ENCODE results near the gene NRARP. TPM values are rescaled to one million over a fixed set of nuclear protein-coding genes. Genes with fewer than 3 reads are reported as not detected.

Gene NRARP
- total and polyA plus RNA-seq, 2 donors (not counting 1 experiment from before 2014, with no cell fraction given): 5.7 to 11.5 TPM

- H4K20me1 ChIP-seq (ENCODE audit: control insufficient read depth, insufficient read depth, low read length, poor library complexity, severe bottlenecking): peaks cover 13% of the 10 kb centered on the region
- peak overlapping the region; percentile 83 for H3K4me3 Mint-ChIP-seq
- H3K27ac ChIP-seq (ENCODE audit: low read length in 2 of 2): no peak overlapping the region
- H3K27me3 Mint-ChIP-seq: peaks cover 18% of the 10 kb centered on the region
- H3K27me3 ChIP-seq (replicated peaks in 1 of 4; ENCODE audit: control extremely low read depth in 1 of 4, control insufficient read depth in 3 of 4, insufficient read depth in 4 of 4, low read length in 3 of 4): peaks cover 0 to 67% (median 40%) of the 10 kb centered on the region in 4 experiments
- no peaks in the 10 kb centered on the region for H3K36me3 ChIP-seq (replicated peaks in 1 of 2; ENCODE audit: control extremely low read depth in 1 of 2, control insufficient read depth in 1 of 2, extremely low read depth in 1 of 2, insufficient read depth in 2 of 2, low read length in 1 of 2)
- H3K4me3 ChIP-seq (ENCODE audit: control extremely low read depth in 1 of 5, extremely low read depth in 1 of 5, insufficient read depth in 1 of 5, low read depth in 2 of 5, low read length in 4 of 5): peak overlapping the region in 3 of 5 experiments; percentile 25 to 58 (median 29)
- intact Hi-C loops (cut with micrococcal nuclease): no loop called here
- 0% methylated on average over 10 of the region's 25 CpGs for WGBS (ENCODE audit: insufficient coverage)
- CTCF ChIA-PET: interaction anchor here (4.1 kb wide), 1 partner anchor 20 kb away, joined by 25 read pairs; no protein-coding TSS in a partner anchor
- DNase-seq (no peak), ATAC-seq (ENCODE audit: low read depth) (no peak)
- no peaks in the 10 kb centered on the region for H3K9me3 Mint-ChIP-seq (ENCODE audit: insufficient read depth)
- H3K9me3 ChIP-seq (ENCODE audit: control extremely low read depth in 1 of 3, control insufficient read depth in 2 of 3, insufficient read depth in 1 of 3, low read length in 2 of 3): peaks cover 0 to 25% (median 0%) of the 10 kb centered on the region in 3 donors
- POLR2A ChIA-PET: interaction anchor here (0.7 kb wide), 2 partner anchors 100 to 1008 kb away, joined by 5 to 6 read pairs; partner anchors contain the start of gene TPRN
- no peaks in the 10 kb centered on the region for H3K79me2 ChIP-seq (ENCODE audit: control insufficient read depth, insufficient read depth, low read length)
- no peak for TF ChIP-seq CTCF (IDR thresholded peaks at IDR 0.05)
- peak; percentile 97 for TF ChIP-seq EZH2 (IDR thresholded peaks at IDR 0.05; ENCODE audit: borderline replicate concordance, insufficient read depth, low read depth, low read length, poor library complexity, severe bottlenecking)
- peak overlapping the region; percentile 94 for H3K4me2 ChIP-seq (replicated peaks; ENCODE audit: low read depth, low read length, poor library complexity, severe bottlenecking)
- peak overlapping the region; percentile 43 for H3K9ac ChIP-seq (ENCODE audit: low read length)
- H2AFZ ChIP-seq (ENCODE audit: insufficient read depth, low read depth, low read length, poor library complexity, severe bottlenecking): peak overlapping the region; percentile 64
- H3K4me1 ChIP-seq (ENCODE audit: control insufficient read depth in 2 of 2, insufficient read depth in 2 of 2, low read length in 2 of 2): peaks cover 42 to 45% of the 10 kb centered on the region in 2 donors
- peak overlapping the region; percentile 59 for H3K27ac Mint-ChIP-seq
- H3K4me1 Mint-ChIP-seq: peaks cover 23% of the 10 kb centered on the region
Observed at GRCh38 chr9:137300567-137301080, 1.4 kb downstream of the NRARP start.

GRCh38 chr9:137299938-137300337 lies 2.1 kb downstream of the NRARP start:
- 95% methylated on average over 10 of the region's 16 CpGs for WGBS (ENCODE audit: insufficient coverage)
- Histone ChIP-seq H3K4me2 (replicated peaks; ENCODE audit: low read depth, low read length, poor library complexity, severe bottlenecking) (no peak overlapping the region), H4K20me1 (ENCODE audit: control insufficient read depth, insufficient read depth, low read length, poor library complexity, severe bottlenecking) (peaks cover 13% of the 10 kb centered on the region), H3K79me2 (ENCODE audit: control insufficient read depth, insufficient read depth, low read length) (no peaks in the 10 kb centered on the region), H3K27ac (ENCODE audit: low read length in 2 of 2) (no peak overlapping the region), H2AFZ (ENCODE audit: insufficient read depth, low read depth, low read length, poor library complexity, severe bottlenecking) (no peak overlapping the region), H3K27me3 (replicated peaks in 1 of 4; ENCODE audit: control extremely low read depth in 1 of 4, control insufficient read depth in 3 of 4, insufficient read depth in 4 of 4, low read length in 3 of 4) (peaks cover 0 to 63% (median 39%) of the 10 kb centered on the region in 4 experiments), H3K9ac (ENCODE audit: low read length) (no peak overlapping the region), H3K9me3 (ENCODE audit: control extremely low read depth in 1 of 3, control insufficient read depth in 2 of 3, insufficient read depth in 1 of 3, low read length in 2 of 3) (peaks cover 0 to 22% (median 0%) of the 10 kb centered on the region in 3 donors), H3K4me1 (ENCODE audit: control insufficient read depth in 2 of 2, insufficient read depth in 2 of 2, low read length in 2 of 2) (peaks cover 39 to 41% of the 10 kb centered on the region in 2 donors), H3K36me3 (replicated peaks in 1 of 2; ENCODE audit: control extremely low read depth in 1 of 2, control insufficient read depth in 1 of 2, extremely low read depth in 1 of 2, insufficient read depth in 2 of 2, low read length in 1 of 2) (no peaks in the 10 kb centered on the region), H3K4me3 (ENCODE audit: control extremely low read depth in 1 of 5, extremely low read depth in 1 of 5, insufficient read depth in 1 of 5, low read depth in 2 of 5, low read length in 4 of 5) (no peak overlapping the region)
- no peak for DNase-seq
- Mint-ChIP-seq H3K4me3 (peak overlapping the region; percentile 13), H3K9me3 (ENCODE audit: insufficient read depth) (no peaks in the 10 kb centered on the region), H3K4me1 (peaks cover 19% of the 10 kb centered on the region), H3K27me3 (peaks cover 18% of the 10 kb centered on the region), H3K27ac (no peak overlapping the region)
- ChIA-PET CTCF (no interaction called here), POLR2A (interaction anchor here (0.7 kb wide), 2 partner anchors 99 to 1007 kb away, joined by 5 to 6 read pairs; partner anchors contain the start of gene TPRN)
- no peak for TF ChIP-seq CTCF (IDR thresholded peaks at IDR 0.05)
- no peak for TF ChIP-seq EZH2 (IDR thresholded peaks at IDR 0.05; ENCODE audit: borderline replicate concordance, insufficient read depth, low read depth, low read length, poor library complexity, severe bottlenecking)
- ATAC-seq (ENCODE audit: low read depth): no peak
- intact Hi-C loops (cut with micrococcal nuclease): loop anchor here (10.0 kb wide), 1 partner anchor 235 kb away; no protein-coding TSS in a partner anchor
